Measurements from ENCODE around the gene SDK1.

Gene SDK1

DNA sequence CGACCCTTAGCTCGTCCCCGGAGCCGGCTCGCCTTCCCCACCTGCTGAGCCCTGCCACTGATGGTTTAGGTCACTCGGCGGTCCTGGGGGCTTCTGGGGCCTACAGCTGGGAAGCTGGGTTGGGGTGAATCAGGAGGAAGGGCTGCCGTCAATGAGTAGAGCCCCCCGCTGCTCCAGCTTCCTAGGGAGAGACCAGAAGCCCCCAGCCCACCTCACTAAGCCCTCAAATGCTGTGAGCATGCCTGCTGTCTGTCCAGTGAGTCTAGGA lies 885.4 kb downstream of the SDK1 start:
- DNase-seq (ENCODE audit: low read depth) = no peak
- no peak overlapping the region for H3K4me3 ChIP-seq (ENCODE audit: low read depth, low read length)
- TF ChIP-seq, protein P1, sequence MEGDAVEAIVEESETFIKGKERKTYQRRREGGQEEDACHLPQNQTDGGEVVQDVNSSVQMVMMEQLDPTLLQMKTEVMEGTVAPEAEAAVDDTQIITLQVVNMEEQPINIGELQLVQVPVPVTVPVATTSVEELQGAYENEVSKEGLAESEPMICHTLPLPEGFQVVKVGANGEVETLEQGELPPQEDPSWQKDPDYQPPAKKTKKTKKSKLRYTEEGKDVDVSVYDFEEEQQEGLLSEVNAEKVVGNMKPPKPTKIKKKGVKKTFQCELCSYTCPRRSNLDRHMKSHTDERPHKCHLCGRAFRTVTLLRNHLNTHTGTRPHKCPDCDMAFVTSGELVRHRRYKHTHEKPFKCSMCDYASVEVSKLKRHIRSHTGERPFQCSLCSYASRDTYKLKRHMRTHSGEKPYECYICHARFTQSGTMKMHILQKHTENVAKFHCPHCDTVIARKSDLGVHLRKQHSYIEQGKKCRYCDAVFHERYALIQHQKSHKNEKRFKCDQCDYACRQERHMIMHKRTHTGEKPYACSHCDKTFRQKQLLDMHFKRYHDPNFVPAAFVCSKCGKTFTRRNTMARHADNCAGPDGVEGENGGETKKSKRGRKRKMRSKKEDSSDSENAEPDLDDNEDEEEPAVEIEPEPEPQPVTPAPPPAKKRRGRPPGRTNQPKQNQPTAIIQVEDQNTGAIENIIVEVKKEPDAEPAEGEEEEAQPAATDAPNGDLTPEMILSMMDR (IDR thresholded peaks at IDR 0.05; ENCODE audit: control insufficient read depth, extremely low read depth, insufficient read depth) = no peak

DNA sequence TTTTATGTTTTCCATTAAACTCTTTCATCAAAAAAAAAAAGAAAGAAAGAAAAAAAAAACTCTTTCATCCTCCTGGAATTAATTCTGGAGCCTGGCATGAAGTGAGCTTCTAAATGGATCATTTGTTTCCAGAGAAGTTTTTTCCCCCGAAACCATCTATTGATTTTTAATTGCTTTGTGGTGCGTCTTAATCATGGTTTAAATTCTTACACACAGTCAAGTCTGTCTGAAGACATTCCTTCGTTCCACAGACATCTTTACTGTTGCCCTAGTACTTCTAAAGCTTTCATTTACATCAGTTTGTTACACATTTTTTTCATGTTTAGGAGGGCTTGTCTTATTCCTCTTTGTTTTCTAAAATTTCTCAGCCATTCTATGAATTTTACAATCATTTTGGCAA lies 887.6 kb downstream of the SDK1 start:
- no peak for DNase-seq (ENCODE audit: low read depth)
- TF ChIP-seq, protein P1 (IDR thresholded peaks at IDR 0.05; ENCODE audit: control insufficient read depth, extremely low read depth, insufficient read depth) = no peak
- H3K4me3 ChIP-seq (ENCODE audit: low read depth, low read length) = no peak overlapping the region

DNA sequence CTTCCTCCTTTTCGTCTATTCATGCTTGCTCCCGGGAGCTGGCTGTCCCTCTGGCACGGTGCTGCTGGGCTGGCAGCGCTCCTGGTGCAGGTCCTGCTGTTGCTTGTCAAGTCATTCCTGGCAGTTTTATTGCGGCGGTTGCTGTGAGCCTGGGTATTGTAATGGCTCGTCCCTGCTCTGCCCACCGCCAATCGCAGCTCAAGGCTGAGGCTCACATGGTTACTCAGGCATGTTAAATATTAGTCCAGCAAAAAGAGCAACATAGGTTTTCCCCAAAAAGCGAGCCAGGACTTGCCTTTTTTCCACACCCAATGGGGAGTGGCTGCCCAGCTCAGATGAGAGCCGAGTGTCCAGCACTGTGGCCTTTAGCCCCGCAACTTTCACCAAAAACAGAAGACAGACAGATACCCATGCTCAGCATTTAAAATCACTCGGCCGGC lies 888.1 kb downstream of the SDK1 start:
- peak; percentile 96 for DNase-seq (ENCODE audit: low read depth)
- H3K4me3 ChIP-seq (ENCODE audit: low read depth, low read length) = no peak overlapping the region

DNA sequence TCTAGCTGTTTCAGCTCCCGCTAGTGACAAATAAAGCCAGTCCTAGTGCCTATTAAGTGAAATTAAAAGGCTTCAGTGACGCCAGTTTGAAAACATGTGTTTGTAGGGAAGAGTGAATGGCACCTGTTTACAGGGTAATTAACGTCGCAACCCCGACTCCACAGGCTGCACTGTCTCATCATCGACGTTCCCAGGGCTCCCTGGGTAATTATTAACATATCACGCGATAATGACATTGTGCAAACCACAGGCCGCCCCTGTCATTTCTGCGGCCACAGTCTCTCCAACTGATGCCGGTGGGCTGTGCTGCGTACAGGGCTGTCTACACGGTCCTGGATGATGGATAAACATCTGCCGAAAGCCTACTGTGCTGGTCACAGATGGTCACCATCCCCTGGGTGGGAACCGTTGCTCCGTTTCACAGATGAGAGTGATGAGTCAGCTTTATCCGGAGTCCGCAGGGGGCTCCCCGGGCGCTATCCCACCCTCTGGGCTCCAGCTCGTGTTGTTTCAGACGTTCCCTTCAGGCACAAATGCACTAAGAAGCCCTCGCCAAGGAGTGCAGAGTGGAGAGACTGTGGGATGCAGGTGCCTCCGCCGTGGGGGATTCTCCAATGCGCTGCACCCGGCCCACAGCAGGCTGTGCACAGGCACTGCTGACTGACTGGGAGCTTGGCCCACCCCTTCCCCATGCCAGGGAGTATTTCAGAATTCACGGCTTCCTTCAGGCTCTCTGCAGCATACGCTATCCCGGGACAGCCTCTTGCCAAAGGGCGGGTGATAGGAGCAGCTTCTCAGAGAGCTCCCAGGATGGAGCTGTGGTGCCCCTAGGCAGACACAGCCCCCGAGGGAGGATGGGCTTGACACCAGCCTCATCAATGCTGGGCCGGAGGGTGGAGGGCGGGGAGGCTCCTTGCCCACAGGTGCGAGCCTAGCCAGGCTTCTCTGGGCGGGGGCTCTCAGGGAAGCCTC lies 889.2 kb downstream of the SDK1 start:
- no peak for DNase-seq (ENCODE audit: low read depth)
- TF ChIP-seq, protein P1 (IDR thresholded peaks at IDR 0.05; ENCODE audit: control insufficient read depth, extremely low read depth, insufficient read depth) = no peak

More for the DNA sequence above, 888.1 kb downstream of the SDK1 start:
- TF ChIP-seq, protein P1 (IDR thresholded peaks at IDR 0.05; ENCODE audit: control insufficient read depth, extremely low read depth, insufficient read depth) = no peak

DNA sequence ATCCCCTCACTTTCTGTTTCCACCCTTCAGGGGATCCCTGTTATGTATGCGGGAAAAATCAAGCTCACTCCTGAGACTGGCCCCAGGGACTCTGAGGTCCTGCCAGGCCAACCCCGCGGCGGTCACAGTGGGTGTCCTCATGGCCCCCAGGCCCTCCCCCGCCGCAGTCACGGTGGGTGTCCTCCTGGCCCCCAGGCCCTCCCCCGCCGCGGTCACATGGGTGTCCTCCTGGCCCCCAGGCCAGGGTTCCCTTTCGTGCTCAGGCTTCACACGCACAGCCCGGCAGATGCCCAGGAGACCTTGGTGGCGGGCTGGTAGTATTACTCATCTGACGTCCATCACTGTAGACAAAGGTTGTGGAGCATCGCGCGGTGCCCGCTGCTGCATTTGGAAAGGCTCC lies 890.0 kb downstream of the SDK1 start:
- DNase-seq (ENCODE audit: low read depth) = no peak
- H3K4me3 ChIP-seq (ENCODE audit: low read depth, low read length) = no peak overlapping the region
- TF ChIP-seq, protein P1 (IDR thresholded peaks at IDR 0.05; ENCODE audit: control insufficient read depth, extremely low read depth, insufficient read depth) = no peak

More for the DNA sequence above, 889.2 kb downstream of the SDK1 start:
- H3K4me3 ChIP-seq (ENCODE audit: low read depth, low read length) = no peak overlapping the region

DNA sequence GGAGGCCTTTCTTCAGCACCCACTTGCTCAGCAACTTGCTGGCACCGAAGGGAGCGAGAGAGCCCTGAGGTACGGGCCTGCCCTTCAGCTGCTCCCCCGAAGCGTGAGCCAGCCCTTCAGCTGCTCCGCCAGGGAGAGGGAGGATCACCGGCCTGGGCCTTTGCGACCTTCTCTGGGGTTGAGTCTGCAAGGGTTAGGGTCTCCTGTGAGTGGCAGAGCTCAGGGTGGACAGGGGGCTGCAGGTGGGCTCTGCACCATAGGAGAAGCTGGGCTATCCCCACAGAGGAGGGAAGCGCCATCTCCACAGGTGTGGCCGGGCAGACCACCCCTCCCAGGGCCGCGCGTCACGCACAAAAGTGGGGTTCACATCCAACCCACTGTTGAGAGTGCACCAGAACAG lies 890.5 kb downstream of the SDK1 start:
- no peak overlapping the region for H3K4me3 ChIP-seq (ENCODE audit: low read depth, low read length)
- DNase-seq (ENCODE audit: low read depth) = no peak
- TF ChIP-seq, protein P1 (IDR thresholded peaks at IDR 0.05; ENCODE audit: control insufficient read depth, extremely low read depth, insufficient read depth) = no peak
